K562 (cell line): ENCODE results near the gene MLST8. TPM values are rescaled to one million over a fixed set of nuclear protein-coding genes. Genes with fewer than 3 reads are reported as not detected.

Experiments
- ATAC-seq: fragments of 200-7000 bp; cut with Tn5 transposase; 3 replicates; pipeline ENCODE4 v1.9.1; 2020; ENCODE audit warnings: moderate library complexity
- BruUV-seq: library from RNA; stranded (reverse); fragments of 400-500 nt; replicated peaks from 2 replicates; lab custom pipeline; 2021; lab: Mats Ljungman, UMichigan
- CTCF ChIA-PET: fragments of 300-600 bp; formaldehyde crosslinking; extraction: SDS; loops from one replicate; lab custom pipeline; 2021; ENCODE audit warnings: low intra/inter-chr PET ratio; lab: Yijun Ruan, JAX
- POLR2A ChIA-PET: fragments of 300-600, 350-650 bp; sonication (Branson Sonifier 250); formaldehyde crosslinking; extraction: SDS; loops from one replicate; lab custom pipeline; 2021; ENCODE audit warnings: antibody characterized with exemption, inconsistent platforms; lab: Yijun Ruan, JAX
- DNase-seq, 4 experiments: peaks; one replicate each; pipeline versions ENCODE4 v3.0.0 to v3.0.0-alpha.2; 2011 to 2018; ENCODE audit warnings: low spot score in 3 of 4, mixed read lengths in 3 of 4; ENCODE audit errors: extremely low read depth in 1 of 4
- FAIRE-seq: peaks from 2 replicates; lab custom pipeline; 2011; peaks lifted over from hg19 to GRCh38; lab: Jason Lieb, UNC
- H2AFZ ChIP-seq: 2 replicates; pipeline ENCODE4 v1.6.0; 2011; ENCODE audit warnings: low read depth, low read length, control low read depth, inconsistent platforms
- H3K27ac ChIP-seq: fragments of 200-600 bp; 3 replicates; pipeline ENCODE4 v1.8.0; 2011; ENCODE audit warnings: low read depth, mild to moderate bottlenecking, control low read depth, inconsistent platforms, low read length, moderate library complexity, mixed read lengths; ENCODE audit errors: extremely low read depth
- H3K27me3 ChIP-seq, 2 experiments: fragments of 300-600 bp in 1 of 2; 2 replicates in 1 of 2; 3 replicates in 1 of 2; pipeline versions ENCODE4 v1.6.0 to v1.8.0; 2011; ENCODE audit warnings: inconsistent platforms in 2 of 2, low read length in 2 of 2, mild to moderate bottlenecking in 1 of 2, mixed read lengths in 1 of 2, moderate library complexity in 1 of 2; ENCODE audit not compliant: control insufficient read depth in 2 of 2, insufficient read depth in 2 of 2
- H3K36me3 ChIP-seq: fragments of 300-600 bp; 3 replicates; pipeline ENCODE4 v1.8.0; 2011; ENCODE audit warnings: mild to moderate bottlenecking, low read length, inconsistent platforms; ENCODE audit not compliant: control insufficient read depth, insufficient read depth
- H3K4me1 ChIP-seq, 2 experiments: fragments of 200-600 bp in 1 of 2; replicated peaks in 1 of 2; 2 replicates in 1 of 2; 3 replicates in 1 of 2; pipeline versions ENCODE4 v1.5.1 to v1.8.0; 2011; ENCODE audit warnings: inconsistent platforms in 2 of 2, low read length in 2 of 2, mild to moderate bottlenecking in 1 of 2, mixed read lengths in 1 of 2, moderate library complexity in 1 of 2; ENCODE audit not compliant: control insufficient read depth in 2 of 2, insufficient read depth in 2 of 2
- H3K4me2 ChIP-seq: 2 replicates; pipeline ENCODE4 v1.6.1; 2011; ENCODE audit warnings: low read length, control low read depth, inconsistent platforms, mixed read lengths; ENCODE audit not compliant: insufficient read depth
- H3K4me3 ChIP-seq: fragments of 200-600 bp; sonication (generic), shearing (Covaris generic); 2 replicates; pipeline ENCODE4 v1.5.1; 2016; ENCODE audit warnings: control low read depth, inconsistent platforms
- H3K79me2 ChIP-seq: fragments of 200-600 bp; 3 replicates; pipeline ENCODE4 v1.8.0; 2011; ENCODE audit warnings: low read length, inconsistent platforms; ENCODE audit not compliant: control insufficient read depth, insufficient read depth
- H3K9ac ChIP-seq, 2 experiments: 2 replicates each; pipeline versions ENCODE4 v1.6.0 to v1.6.1; 2011; ENCODE audit warnings: low read depth in 2 of 2, low read length in 2 of 2, control low read depth in 1 of 2, inconsistent platforms in 1 of 2, mild to moderate bottlenecking in 1 of 2, mixed read lengths in 1 of 2; ENCODE audit not compliant: insufficient read depth in 1 of 2
- H3K9me1 ChIP-seq: one replicate; pipeline ENCODE4 v1.6.0; 2011; ENCODE audit warnings: inconsistent platforms, mild to moderate bottlenecking, low read length, moderate library complexity; ENCODE audit not compliant: control insufficient read depth, insufficient read depth
- H3K9me3 ChIP-seq: replicated peaks from 2 replicates; pipeline ENCODE4 v1.5.1; 2011; ENCODE audit warnings: low read depth, low read length, inconsistent platforms; ENCODE audit not compliant: control insufficient read depth, insufficient read depth
- H4K20me1 ChIP-seq: replicated peaks from 2 replicates; pipeline ENCODE4 v1.6.1; 2011; ENCODE audit warnings: low read length, inconsistent platforms, mixed read lengths; ENCODE audit not compliant: control insufficient read depth, insufficient read depth
- BCL6 ChIP-seq: fragments of 250-450 bp; sonication (Bioruptor Pico); IDR thresholded peaks from 2 replicates; pipeline ENCODE4 v1.4.0; 2020
- GATAD2B ChIP-seq: fragments of 450-650 bp; IDR thresholded peaks from 2 replicates; pipeline ENCODE4 v1.6.1; 2017; ENCODE audit warnings: mild to moderate bottlenecking, borderline replicate concordance
- HNRNPL ChIP-seq: fragments of 200-400 bp; formaldehyde crosslinking; IDR thresholded peaks from 2 replicates; pipeline ENCODE4 v1.6.1; 2017; ENCODE audit warnings: low read depth, mild to moderate bottlenecking, low read length
- NCOR1 ChIP-seq: fragments of 450-650 bp; IDR thresholded peaks from 2 replicates; pipeline ENCODE4 v1.6.1; 2016; ENCODE audit warnings: mild to moderate bottlenecking, moderate library complexity
- POLR2A ChIP-seq: fragments of 450-650 bp; conservative IDR thresholded peaks from 2 replicates; pipeline ENCODE4 v1.6.1; 2016
- RBM22 ChIP-seq: fragments of 200-400 bp; formaldehyde crosslinking; IDR thresholded peaks from 2 replicates; pipeline ENCODE4 v1.6.1; 2018; ENCODE audit warnings: low read length, low read depth; ENCODE audit not compliant: poor library complexity, severe bottlenecking
- TBL1XR1 ChIP-seq, 2 experiments: IDR thresholded peaks; 2 replicates each; pipeline ENCODE4 v1.6.1; 2012; ENCODE audit warnings: improper control_type of control experiment in 2 of 2, low read length in 2 of 2, mild to moderate bottlenecking in 1 of 2
- ZNF3 ChIP-seq: fragments of 250-450 bp; sonication (Bioruptor Pico); IDR thresholded peaks from 2 replicates; pipeline ENCODE4 v1.5.0; 2021; ENCODE audit warnings: mild to moderate bottlenecking, moderate library complexity
- WGBS: fragments of 100-300 bp; shearing (Covaris generic); methylation state at CpG from one replicate; pipeline ENCODE4 v1.1.6; 2016; ENCODE audit warnings: low coverage, mixed read lengths; ENCODE audit not compliant: insufficient coverage; ENCODE audit errors: missing lambda C conversion rate; 5-methylcytosine and 5-hydroxymethylcytosine counted together
- in situ Hi-C: fragments of 300-500 bp; cut with MboI; formaldehyde crosslinking; loops from 4 replicates; pipeline ENCODE4 v1.15.0; 2018; ENCODE audit warnings: inconsistent platforms, mixed read lengths
- intact Hi-C: fragments of 100-400 bp; cut with micrococcal nuclease; formaldehyde crosslinking; loops from 2 replicates; pipeline ENCODE4 v1.14.2; 2022
- polyA plus RNA-seq, 8 experiments: library from polyadenylated mRNA; depleted of rRNA in 4 of 8; stranded (reverse) in 5 of 8; unstranded in 3 of 8; fragments of >200 nt; fragmentation: Nextera tagmentation in 2 of 8; fragmentation: Illumina TruSeq in 1 of 8; extraction: Ambion mirVana in 2 of 8; extraction: Trizol in 1 of 8; gene quantifications; 2 replicates each; pipeline versions ENCODE4 v1.2.1 to v1.2.3, GENCODE V29; 2011 to 2014; ENCODE audit warnings: inconsistent platforms in 1 of 8, missing spikeins in 1 of 8
- total RNA-seq, 7 experiments: library from RNA; depleted of rRNA in 6 of 7; stranded (reverse); fragments of >200 nt in 6 of 7; fragmentation: Illumina TruSeq in 2 of 7; extraction: Trizol in 2 of 7; gene quantifications; 2 replicates each; pipeline versions ENCODE4 v1.2.1 to v1.2.3, GENCODE V29; 2011 to 2021; ENCODE audit warnings: low replicate concordance in 1 of 7
- TF ChIP-seq, protein P1 (sequence below): fragments of 200-800 bp; sonication (Bioruptor generic); IDR thresholded peaks from 2 replicates; pipeline ENCODE4 v1.6.1; 2017; ENCODE audit warnings: missing genetic modification characterization, missing compliant biosample characterization
- TF ChIP-seq, protein P2 (sequence below): sonication (generic); formaldehyde crosslinking; IDR thresholded peaks from 2 replicates; pipeline ENCODE4 v1.8.0; 2022; ENCODE audit warnings: missing genetic modification reagents, mild to moderate bottlenecking, borderline replicate concordance
- TF ChIP-seq, protein P3 (sequence below): fragments of 250-450 bp; sonication (Bioruptor Pico); IDR thresholded peaks from 2 replicates; pipeline ENCODE4 v1.5.1; 2021; ENCODE audit warnings: mild to moderate bottlenecking
- TF ChIP-seq, protein P4 (sequence below): fragments of 250-450 bp; sonication (Bioruptor Pico); IDR thresholded peaks from 2 replicates; pipeline ENCODE4 v1.5.0; 2020; ENCODE audit warnings: mild to moderate bottlenecking
- TF ChIP-seq, protein P5 (sequence below): fragments of 250-450 bp; sonication (Bioruptor Pico); IDR thresholded peaks from 2 replicates; pipeline ENCODE4 v1.4.0; 2020; ENCODE audit warnings: mild to moderate bottlenecking, moderate library complexity, borderline replicate concordance

The MLST8 gene
- total and polyA plus RNA-seq, 9 of the 15 experiments (the other 6 are each of a cell fraction or from before 2014, with no cell fraction given) = 1.5 to 116 (median 43.3) TPM

DNA sequence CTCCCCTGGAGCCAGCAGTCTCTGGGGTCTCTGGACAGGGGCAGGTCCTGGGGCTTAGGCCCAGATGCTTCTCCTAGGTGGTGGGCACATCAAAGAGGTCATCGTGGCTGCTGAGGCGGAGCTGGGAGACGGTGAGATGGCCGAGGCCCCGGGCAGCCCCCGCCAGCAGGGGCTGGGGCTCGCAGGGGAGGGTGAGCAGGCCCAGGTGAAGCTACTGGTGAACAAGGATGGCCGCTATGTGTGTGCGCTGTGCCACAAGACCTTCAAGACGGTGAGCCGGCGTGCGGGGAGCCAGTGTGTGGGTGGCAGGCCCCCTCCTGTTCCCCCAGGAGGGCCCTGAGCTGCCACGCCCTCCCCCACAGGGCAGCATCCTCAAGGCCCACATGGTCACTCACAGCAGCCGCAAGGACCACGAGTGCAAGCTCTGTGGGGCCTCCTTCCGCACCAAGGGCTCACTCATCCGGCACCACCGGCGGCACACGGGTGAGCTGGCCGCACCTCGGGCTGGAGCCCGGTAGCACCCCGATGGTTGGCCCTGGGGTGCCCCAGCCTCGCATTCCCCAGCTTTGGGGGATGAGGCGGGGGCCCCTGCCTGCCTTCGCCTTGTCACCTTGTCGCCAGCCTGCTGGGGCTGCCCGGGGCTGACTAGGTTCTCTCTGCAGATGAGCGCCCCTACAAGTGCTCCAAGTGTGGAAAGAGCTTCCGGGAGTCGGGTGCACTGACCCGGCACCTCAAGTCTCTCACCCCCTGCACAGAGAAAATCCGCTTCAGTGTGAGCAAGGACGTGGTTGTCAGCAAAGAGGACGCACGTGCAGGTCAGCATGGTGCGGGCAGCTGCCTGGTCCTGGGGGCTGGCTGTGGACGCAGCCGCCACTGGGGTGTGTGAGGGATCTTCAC, 27.1 kb downstream of the MLST8 start:
- H3K9me1 ChIP-seq = no peaks in the 10 kb centered on the region
- H3K4me2 ChIP-seq = no peak overlapping the region
- H3K4me1 ChIP-seq = peaks cover 0 to 60% of the 10 kb centered on the region in 2 experiments; a peak in 2 of 5 replicates
- no peaks in the 10 kb centered on the region for H3K9me3 ChIP-seq
- ChIA-PET POLR2A (interaction anchor here (0.5 to 3.7 kb wide), 8 partner anchors 9 to 405 kb away, joined by 3 to 29 read pairs (median 3); partner anchors contain the start of genes E4F1, FAHD1 and PGP), CTCF (no interaction called here)
- FAIRE-seq = no peak
- peak overlapping the region in 1 of 2 experiments; percentile 35; a peak in 1 of 4 replicates for H3K9ac ChIP-seq
- WGBS = 92% methylated on average over 33 of the region's 41 CpGs
- H3K79me2 ChIP-seq = peaks cover 14% of the 10 kb centered on the region
- in situ Hi-C loops (no loop called here), intact Hi-C loops (no loop called here)
- ATAC-seq = no peak
- no peak for DNase-seq
- H3K27ac ChIP-seq = no peak overlapping the region
- H4K20me1 ChIP-seq = no peaks in the 10 kb centered on the region
- H2AFZ ChIP-seq = no peak overlapping the region
- no TSS peak for BruUV-seq
- peaks cover 84% of the 10 kb centered on the region; the same call in 2 of the 3 replicates for H3K36me3 ChIP-seq
- no peak overlapping the region for H3K4me3 ChIP-seq
- H3K27me3 ChIP-seq = no peaks in the 10 kb centered on the region
- TF ChIP-seq, protein P1, sequence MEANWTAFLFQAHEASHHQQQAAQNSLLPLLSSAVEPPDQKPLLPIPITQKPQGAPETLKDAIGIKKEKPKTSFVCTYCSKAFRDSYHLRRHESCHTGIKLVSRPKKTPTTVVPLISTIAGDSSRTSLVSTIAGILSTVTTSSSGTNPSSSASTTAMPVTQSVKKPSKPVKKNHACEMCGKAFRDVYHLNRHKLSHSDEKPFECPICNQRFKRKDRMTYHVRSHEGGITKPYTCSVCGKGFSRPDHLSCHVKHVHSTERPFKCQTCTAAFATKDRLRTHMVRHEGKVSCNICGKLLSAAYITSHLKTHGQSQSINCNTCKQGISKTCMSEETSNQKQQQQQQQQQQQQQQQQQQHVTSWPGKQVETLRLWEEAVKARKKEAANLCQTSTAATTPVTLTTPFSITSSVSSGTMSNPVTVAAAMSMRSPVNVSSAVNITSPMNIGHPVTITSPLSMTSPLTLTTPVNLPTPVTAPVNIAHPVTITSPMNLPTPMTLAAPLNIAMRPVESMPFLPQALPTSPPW = no peak
- TF ChIP-seq ZNF3 (no peak), BCL6 (no peak), TBL1XR1 (IDR thresholded peaks at IDR 0.05; ENCODE audit: low read length in 2 of 2) (no peak), RBM22 (peak; percentile 74), HNRNPL (no peak), POLR2A (0 out of 2 replicates have a peak, but pooled peaks have one; percentile 24), GATAD2B (no peak), NCOR1 (no peak)
- TF ChIP-seq, protein P2, sequence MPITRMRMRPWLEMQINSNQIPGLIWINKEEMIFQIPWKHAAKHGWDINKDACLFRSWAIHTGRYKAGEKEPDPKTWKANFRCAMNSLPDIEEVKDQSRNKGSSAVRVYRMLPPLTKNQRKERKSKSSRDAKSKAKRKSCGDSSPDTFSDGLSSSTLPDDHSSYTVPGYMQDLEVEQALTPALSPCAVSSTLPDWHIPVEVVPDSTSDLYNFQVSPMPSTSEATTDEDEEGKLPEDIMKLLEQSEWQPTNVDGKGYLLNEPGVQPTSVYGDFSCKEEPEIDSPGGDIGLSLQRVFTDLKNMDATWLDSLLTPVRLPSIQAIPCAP (CRISPR knock-in tag) = no peak
- TF ChIP-seq, protein P3, sequence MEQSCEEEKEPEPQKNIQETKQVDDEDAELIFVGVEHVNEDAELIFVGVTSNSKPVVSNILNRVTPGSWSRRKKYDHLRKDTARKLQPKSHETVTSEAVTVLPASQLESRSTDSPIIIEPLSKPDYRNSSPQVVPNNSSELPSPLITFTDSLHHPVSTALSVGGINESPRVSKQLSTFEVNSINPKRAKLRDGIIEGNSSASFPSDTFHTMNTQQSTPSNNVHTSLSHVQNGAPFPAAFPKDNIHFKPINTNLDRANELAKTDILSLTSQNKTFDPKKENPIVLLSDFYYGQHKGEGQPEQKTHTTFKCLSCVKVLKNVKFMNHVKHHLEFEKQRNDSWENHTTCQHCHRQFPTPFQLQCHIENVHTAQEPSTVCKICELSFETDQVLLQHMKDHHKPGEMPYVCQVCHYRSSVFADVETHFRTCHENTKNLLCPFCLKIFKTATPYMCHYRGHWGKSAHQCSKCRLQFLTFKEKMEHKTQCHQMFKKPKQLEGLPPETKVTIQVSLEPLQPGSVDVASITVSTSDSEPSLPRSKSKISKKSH (CRISPR knock-in tag) = no peak
- TF ChIP-seq, protein P4, sequence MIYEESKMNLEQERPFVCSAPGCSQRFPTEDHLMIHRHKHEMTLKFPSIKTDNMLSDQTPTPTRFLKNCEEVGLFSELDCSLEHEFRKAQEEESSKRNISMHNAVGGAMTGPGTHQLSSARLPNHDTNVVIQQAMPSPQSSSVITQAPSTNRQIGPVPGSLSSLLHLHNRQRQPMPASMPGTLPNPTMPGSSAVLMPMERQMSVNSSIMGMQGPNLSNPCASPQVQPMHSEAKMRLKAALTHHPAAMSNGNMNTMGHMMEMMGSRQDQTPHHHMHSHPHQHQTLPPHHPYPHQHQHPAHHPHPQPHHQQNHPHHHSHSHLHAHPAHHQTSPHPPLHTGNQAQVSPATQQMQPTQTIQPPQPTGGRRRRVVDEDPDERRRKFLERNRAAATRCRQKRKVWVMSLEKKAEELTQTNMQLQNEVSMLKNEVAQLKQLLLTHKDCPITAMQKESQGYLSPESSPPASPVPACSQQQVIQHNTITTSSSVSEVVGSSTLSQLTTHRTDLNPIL (CRISPR knock-in tag) = no peak
- TF ChIP-seq, protein P5, sequence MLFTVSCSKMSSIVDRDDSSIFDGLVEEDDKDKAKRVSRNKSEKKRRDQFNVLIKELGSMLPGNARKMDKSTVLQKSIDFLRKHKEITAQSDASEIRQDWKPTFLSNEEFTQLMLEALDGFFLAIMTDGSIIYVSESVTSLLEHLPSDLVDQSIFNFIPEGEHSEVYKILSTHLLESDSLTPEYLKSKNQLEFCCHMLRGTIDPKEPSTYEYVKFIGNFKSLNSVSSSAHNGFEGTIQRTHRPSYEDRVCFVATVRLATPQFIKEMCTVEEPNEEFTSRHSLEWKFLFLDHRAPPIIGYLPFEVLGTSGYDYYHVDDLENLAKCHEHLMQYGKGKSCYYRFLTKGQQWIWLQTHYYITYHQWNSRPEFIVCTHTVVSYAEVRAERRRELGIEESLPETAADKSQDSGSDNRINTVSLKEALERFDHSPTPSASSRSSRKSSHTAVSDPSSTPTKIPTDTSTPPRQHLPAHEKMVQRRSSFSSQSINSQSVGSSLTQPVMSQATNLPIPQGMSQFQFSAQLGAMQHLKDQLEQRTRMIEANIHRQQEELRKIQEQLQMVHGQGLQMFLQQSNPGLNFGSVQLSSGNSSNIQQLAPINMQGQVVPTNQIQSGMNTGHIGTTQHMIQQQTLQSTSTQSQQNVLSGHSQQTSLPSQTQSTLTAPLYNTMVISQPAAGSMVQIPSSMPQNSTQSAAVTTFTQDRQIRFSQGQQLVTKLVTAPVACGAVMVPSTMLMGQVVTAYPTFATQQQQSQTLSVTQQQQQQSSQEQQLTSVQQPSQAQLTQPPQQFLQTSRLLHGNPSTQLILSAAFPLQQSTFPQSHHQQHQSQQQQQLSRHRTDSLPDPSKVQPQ (CRISPR knock-in tag) = no peak
